H9 (cell line): ENCODE measurements around the gene AKR1B15. TPM values are rescaled to one million over a fixed set of nuclear protein-coding genes. Genes with fewer than 3 reads are reported as not detected.

Source experiments
- DNase-seq: peaks from one replicate; pipeline ENCODE4 v3.0.0-alpha.2; 2017
- H2AFZ ChIP-seq: one replicate; pipeline ENCODE4 v1.6.1; 2013; ENCODE audit warnings: mild to moderate bottlenecking, low read length, control low read depth, moderate library complexity
- H2AK5ac ChIP-seq: 2 replicates; pipeline ENCODE4 v1.6.1; 2013; ENCODE audit warnings: low read length, control low read depth, mixed read lengths; ENCODE audit not compliant: insufficient read length
- H2BK120ac ChIP-seq: one replicate; pipeline ENCODE4 v1.6.1; 2013; ENCODE audit warnings: low read depth, mild to moderate bottlenecking, low read length, control low read depth, inconsistent platforms; ENCODE audit not compliant: poor library complexity, severe bottlenecking
- H2BK12ac ChIP-seq: 2 replicates; pipeline ENCODE4 v1.6.1; 2013; ENCODE audit warnings: low read length, control low read depth, mixed read lengths, low read depth; ENCODE audit not compliant: insufficient read length
- H2BK15ac ChIP-seq: 2 replicates; pipeline ENCODE4 v1.6.1; 2013; ENCODE audit warnings: low read depth, low read length, control low read depth
- H2BK20ac ChIP-seq: one replicate; pipeline ENCODE4 v1.6.1; 2013; ENCODE audit warnings: low read depth, mild to moderate bottlenecking, low read length, control low read depth, inconsistent platforms; ENCODE audit not compliant: poor library complexity, severe bottlenecking
- H2BK5ac ChIP-seq: 2 replicates; pipeline ENCODE4 v1.6.1; 2013; ENCODE audit warnings: low read length, control low read depth, mixed read lengths; ENCODE audit not compliant: insufficient read length
- H3K14ac ChIP-seq: 2 replicates; pipeline ENCODE4 v1.6.1; 2013; ENCODE audit warnings: low read length, control low read depth; ENCODE audit not compliant: insufficient read depth
- H3K18ac ChIP-seq: 2 replicates; pipeline ENCODE4 v1.6.1; 2013; ENCODE audit warnings: low read depth, mild to moderate bottlenecking, mixed read lengths, low read length, control low read depth; ENCODE audit not compliant: insufficient read length
- H3K23ac ChIP-seq: 2 replicates; pipeline ENCODE4 v1.6.1; 2013; ENCODE audit warnings: low read length, control low read depth, mixed read lengths, low read depth; ENCODE audit not compliant: insufficient read length
- H3K23me2 ChIP-seq: 2 replicates; pipeline ENCODE4 v1.6.1; 2013; ENCODE audit warnings: low read depth, mild to moderate bottlenecking, mixed read lengths, low read length, control low read depth; ENCODE audit not compliant: insufficient read length, poor library complexity, severe bottlenecking
- H3K27ac ChIP-seq: 2 replicates; pipeline ENCODE4 v1.5.1; 2013; ENCODE audit warnings: low read length, control low read depth, mixed read lengths, low read depth; ENCODE audit not compliant: insufficient read length
- H3K27me3 ChIP-seq: 2 replicates; pipeline ENCODE4 v1.6.1; 2013; ENCODE audit warnings: low read length, control low read depth, inconsistent platforms; ENCODE audit not compliant: insufficient read depth
- H3K4ac ChIP-seq: 2 replicates; pipeline ENCODE4 v1.6.1; 2013; ENCODE audit warnings: low read depth, mild to moderate bottlenecking, control low read depth, inconsistent platforms, low read length, moderate library complexity
- H3K4me1 ChIP-seq: 2 replicates; pipeline ENCODE4 v1.6.1; 2013; ENCODE audit warnings: low read length, control low read depth, inconsistent platforms; ENCODE audit not compliant: insufficient read depth
- H3K4me2 ChIP-seq: 2 replicates; pipeline ENCODE4 v1.6.1; 2013; ENCODE audit warnings: low read length, control low read depth, mixed read lengths; ENCODE audit not compliant: insufficient read length, insufficient read depth
- H3K56ac ChIP-seq: 2 replicates; pipeline ENCODE4 v1.6.1; 2013; ENCODE audit warnings: low read depth, mild to moderate bottlenecking, mixed read lengths, low read length, control low read depth; ENCODE audit not compliant: insufficient read length
- H3K79me1 ChIP-seq: 2 replicates; pipeline ENCODE4 v1.6.1; 2013; ENCODE audit warnings: low read depth, mild to moderate bottlenecking, moderate library complexity, low read length, control low read depth, inconsistent platforms; ENCODE audit not compliant: insufficient read depth, poor library complexity, severe bottlenecking
- H3K79me2 ChIP-seq: 2 replicates; pipeline ENCODE4 v1.6.1; 2013; ENCODE audit warnings: low read length, control low read depth, inconsistent platforms; ENCODE audit not compliant: insufficient read depth
- H3K9ac ChIP-seq: 2 replicates; pipeline ENCODE4 v1.6.1; 2013; ENCODE audit warnings: low read length, control low read depth, mixed read lengths; ENCODE audit not compliant: insufficient read length; ENCODE audit errors: extremely low read depth
- H3K9me3 ChIP-seq: one replicate; pipeline ENCODE4 v1.6.1; 2013; ENCODE audit warnings: low read depth, low read length, inconsistent platforms; ENCODE audit not compliant: control insufficient read depth
- H3T11ph ChIP-seq: one replicate; pipeline ENCODE4 v1.6.1; 2013; ENCODE audit warnings: mild to moderate bottlenecking, low read length, control low read depth, inconsistent platforms
- H4K20me1 ChIP-seq: one replicate; pipeline ENCODE4 v1.6.1; 2013; ENCODE audit not compliant: control insufficient read depth, insufficient read length, insufficient read depth
- H4K5ac ChIP-seq: 2 replicates; pipeline ENCODE4 v1.6.1; 2013; ENCODE audit warnings: low read depth, mild to moderate bottlenecking, mixed read lengths, low read length, control low read depth; ENCODE audit not compliant: insufficient read length
- H4K8ac ChIP-seq: replicated peaks from 2 replicates; pipeline ENCODE4 v1.6.1; 2013; ENCODE audit warnings: low read length, control low read depth, mixed read lengths, low read depth; ENCODE audit not compliant: insufficient read length
- H4K91ac ChIP-seq: 2 replicates; pipeline ENCODE4 v1.6.1; 2013; ENCODE audit warnings: low read depth, mild to moderate bottlenecking, moderate library complexity, mixed read lengths, low read length, control low read depth; ENCODE audit not compliant: insufficient read length
- H3K27ac Mint-ChIP-seq, 3 experiments: 2 replicates in 2 of 3; 3 replicates in 1 of 3; pipeline ENCODE4 v1.8.0; 2020 to 2021; ENCODE audit warnings: mixed read lengths in 3 of 3, mild to moderate bottlenecking in 1 of 3, moderate library complexity in 1 of 3
- H3K27me3 Mint-ChIP-seq: 2 replicates; pipeline ENCODE4 v1.8.0; 2021; ENCODE audit warnings: low read depth, mild to moderate bottlenecking, moderate library complexity, mixed read lengths
- H3K36me3 Mint-ChIP-seq, 3 experiments: 2 replicates in 2 of 3; 3 replicates in 1 of 3; pipeline ENCODE4 v1.8.0; 2020 to 2021; ENCODE audit warnings: low read depth in 3 of 3, mixed read lengths in 3 of 3; ENCODE audit not compliant: insufficient read depth in 1 of 3
- H3K4me1 Mint-ChIP-seq, 2 experiments: 2 replicates each; pipeline ENCODE4 v1.8.0; 2020; ENCODE audit warnings: mixed read lengths in 2 of 2
- H3K4me3 Mint-ChIP-seq, 2 experiments: 2 replicates in 1 of 2; 3 replicates in 1 of 2; pipeline ENCODE4 v1.8.0; 2020 to 2021; ENCODE audit warnings: mild to moderate bottlenecking in 2 of 2, mixed read lengths in 2 of 2, moderate library complexity in 1 of 2
- H3K9me3 Mint-ChIP-seq, 2 experiments: 2 replicates in 1 of 2; 3 replicates in 1 of 2; pipeline ENCODE4 v1.8.0; 2020; ENCODE audit warnings: mild to moderate bottlenecking in 2 of 2, mixed read lengths in 2 of 2, moderate library complexity in 1 of 2
- WGBS: extraction: QIAGEN DNeasy Blood & Tissue Kit; methylation state at CpG from one replicate; pipeline ENCODE4 v1.1.7; 2013; ENCODE audit warnings: missing lambda C conversion rate, low lambda C conversion rate, mixed read lengths; ENCODE audit not compliant: insufficient read length; ENCODE audit errors: extremely low coverage; 5-methylcytosine and 5-hydroxymethylcytosine counted together
- total RNA-seq: library from RNA; stranded (reverse); gene quantifications from 2 replicates; pipeline ENCODE4 v1.2.1, GENCODE V29; 2021
- TF ChIP-seq, protein P1 (sequence below): fragments of 200-600 bp; sonication (generic); conservative IDR thresholded peaks from 3 replicates; pipeline ENCODE4 v1.8.0; 2021; ENCODE audit warnings: antibody characterized with exemption, mild to moderate bottlenecking

Gene AKR1B15
- total RNA-seq, 1 experiment from 2014 or later = not detected

- no peaks in the 10 kb centered on the region for H3K79me1 ChIP-seq
- no peak overlapping the region for H2BK120ac ChIP-seq
- no peak overlapping the region for H2BK12ac ChIP-seq
- H2BK5ac ChIP-seq = no peak overlapping the region
- H3K9me3 ChIP-seq = no peaks in the 10 kb centered on the region
- no peaks in the 10 kb centered on the region for H3K79me2 ChIP-seq
- no peak overlapping the region for H3K56ac ChIP-seq
- DNase-seq = no peak
- no peaks in the 10 kb centered on the region for H3K36me3 Mint-ChIP-seq
- H3K27me3 Mint-ChIP-seq = peaks cover 13% of the 10 kb centered on the region
- H3K27ac Mint-ChIP-seq = no peak overlapping the region
- no peak overlapping the region for H2BK20ac ChIP-seq
- TF ChIP-seq, protein P1, sequence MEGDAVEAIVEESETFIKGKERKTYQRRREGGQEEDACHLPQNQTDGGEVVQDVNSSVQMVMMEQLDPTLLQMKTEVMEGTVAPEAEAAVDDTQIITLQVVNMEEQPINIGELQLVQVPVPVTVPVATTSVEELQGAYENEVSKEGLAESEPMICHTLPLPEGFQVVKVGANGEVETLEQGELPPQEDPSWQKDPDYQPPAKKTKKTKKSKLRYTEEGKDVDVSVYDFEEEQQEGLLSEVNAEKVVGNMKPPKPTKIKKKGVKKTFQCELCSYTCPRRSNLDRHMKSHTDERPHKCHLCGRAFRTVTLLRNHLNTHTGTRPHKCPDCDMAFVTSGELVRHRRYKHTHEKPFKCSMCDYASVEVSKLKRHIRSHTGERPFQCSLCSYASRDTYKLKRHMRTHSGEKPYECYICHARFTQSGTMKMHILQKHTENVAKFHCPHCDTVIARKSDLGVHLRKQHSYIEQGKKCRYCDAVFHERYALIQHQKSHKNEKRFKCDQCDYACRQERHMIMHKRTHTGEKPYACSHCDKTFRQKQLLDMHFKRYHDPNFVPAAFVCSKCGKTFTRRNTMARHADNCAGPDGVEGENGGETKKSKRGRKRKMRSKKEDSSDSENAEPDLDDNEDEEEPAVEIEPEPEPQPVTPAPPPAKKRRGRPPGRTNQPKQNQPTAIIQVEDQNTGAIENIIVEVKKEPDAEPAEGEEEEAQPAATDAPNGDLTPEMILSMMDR = no peak
- H4K91ac ChIP-seq = no peak overlapping the region
- no peak overlapping the region for H3K27ac ChIP-seq
- H2AFZ ChIP-seq = no peak overlapping the region
- H3K4me2 ChIP-seq = no peak overlapping the region
- H3K18ac ChIP-seq = no peak overlapping the region
- no peak overlapping the region for H2BK15ac ChIP-seq
- H3T11ph ChIP-seq = no peak overlapping the region
- H4K8ac ChIP-seq = no peak overlapping the region
- peaks cover 6 to 13% of the 10 kb centered on the region in 2 experiments for H3K4me1 Mint-ChIP-seq
- H2AK5ac ChIP-seq = no peak overlapping the region
- H3K4me1 ChIP-seq = peaks cover 2% of the 10 kb centered on the region; the same call in 1 of the 2 replicates
- no peaks in the 10 kb centered on the region for H3K23me2 ChIP-seq
- H3K14ac ChIP-seq = no peak overlapping the region
- no peak overlapping the region for H3K4ac ChIP-seq
- no peak overlapping the region for H3K23ac ChIP-seq
- H3K4me3 Mint-ChIP-seq = no peak overlapping the region
- H3K27me3 ChIP-seq = no peaks in the 10 kb centered on the region
- no CpG with 5 or more reads among the region's 5 CpGs for WGBS
- H3K9ac ChIP-seq = no peak overlapping the region
- no peaks in the 10 kb centered on the region for H4K20me1 ChIP-seq
- H3K9me3 Mint-ChIP-seq = no peaks in the 10 kb centered on the region
- no peak overlapping the region for H4K5ac ChIP-seq
These were observed 18.4 kb upstream of the AKR1B15 start for GRCh38 chr7:134530460-134530859.
